IMR-90 (cell line): Measurements from ENCODE around the gene DDX6. TPM values are rescaled to one million over a fixed set of nuclear protein-coding genes. Genes with fewer than 3 reads are reported as not detected.

ENCODE experiments used
- ATAC-seq: fragments of 200-7000 bp; cut with Tn5 transposase; 2 replicates; pipeline ENCODE4 v1.9.1; 2020; ENCODE audit warnings: low read depth, mild to moderate bottlenecking, moderate library complexity
- BruUV-seq: library from RNA; stranded (reverse); fragments of 400-500 nt; replicated peaks from 2 replicates; lab custom pipeline; 2021; lab: Mats Ljungman, UMichigan
- CTCF ChIA-PET: fragments of 300-600 bp; formaldehyde crosslinking; extraction: SDS; loops from one replicate; lab custom pipeline; 2021; ENCODE audit warnings: antibody characterized with exemption; lab: Yijun Ruan, JAX
- POLR2A ChIA-PET: fragments of 300-600 bp; sonication (Branson Sonifier 250); formaldehyde crosslinking; loops from one replicate; lab custom pipeline; 2022; ENCODE audit warnings: antibody characterized with exemption; ENCODE audit not compliant: unreplicated experiment; lab: Charles Lee
- DNase-seq: peaks from one replicate; pipeline ENCODE4 v3.0.0; 2013
- H2AFZ ChIP-seq: replicated peaks from 2 replicates; pipeline ENCODE3; 2013; ENCODE audit warnings: low read length, mild to moderate bottlenecking; ENCODE audit not compliant: poor library complexity
- H2AK5ac ChIP-seq: 2 replicates; pipeline ENCODE4 v1.6.1; 2013; ENCODE audit warnings: low read depth, low read length, inconsistent platforms
- H2AK9ac ChIP-seq: replicated peaks from 2 replicates; pipeline ENCODE3; 2013; ENCODE audit warnings: mild to moderate bottlenecking, low read depth, low read length, moderate library complexity; ENCODE audit not compliant: poor library complexity
- H2BK120ac ChIP-seq: 2 replicates; pipeline ENCODE4 v1.6.1; 2013; ENCODE audit warnings: low read depth, low read length, inconsistent platforms
- H2BK15ac ChIP-seq: 3 replicates; pipeline ENCODE4 v1.6.1; 2013; ENCODE audit warnings: low read depth, low read length, inconsistent platforms
- H2BK20ac ChIP-seq: 2 replicates; pipeline ENCODE4 v1.6.1; 2013; ENCODE audit warnings: low read depth, mild to moderate bottlenecking, inconsistent platforms, low read length, moderate library complexity
- H2BK5ac ChIP-seq: 2 replicates; pipeline ENCODE4 v1.6.1; 2013; ENCODE audit warnings: mild to moderate bottlenecking, low read depth, low read length, inconsistent platforms; ENCODE audit not compliant: poor library complexity, severe bottlenecking
- H3K14ac ChIP-seq: replicated peaks from 2 replicates; pipeline ENCODE4 v1.6.1; 2013; ENCODE audit warnings: low read depth, low read length, inconsistent platforms
- H3K18ac ChIP-seq: 2 replicates; pipeline ENCODE4 v1.6.1; 2013; ENCODE audit warnings: low read depth, low read length, control low read depth
- H3K23ac ChIP-seq: 2 replicates; pipeline ENCODE4 v1.6.1; 2013; ENCODE audit warnings: low read depth, low read length, inconsistent platforms
- H3K27ac ChIP-seq: 2 replicates; pipeline ENCODE4 v1.5.1; 2013; ENCODE audit warnings: mild to moderate bottlenecking, control low read depth, low read length; ENCODE audit not compliant: insufficient read depth
- H3K27me3 ChIP-seq: 2 replicates; pipeline ENCODE4 v1.6.1; 2013; ENCODE audit warnings: low read length; ENCODE audit not compliant: control insufficient read depth, insufficient read depth
- H3K36me3 ChIP-seq: 2 replicates; pipeline ENCODE4 v1.6.1; 2013; ENCODE audit warnings: low read length, mixed read lengths; ENCODE audit not compliant: control insufficient read depth, insufficient read depth
- H3K4ac ChIP-seq: 2 replicates; pipeline ENCODE4 v1.6.1; 2013; ENCODE audit warnings: low read depth, low read length, inconsistent platforms
- H3K4me1 ChIP-seq: 2 replicates; pipeline ENCODE4 v1.6.1; 2013; ENCODE audit warnings: low read length, mixed read lengths; ENCODE audit not compliant: control insufficient read depth, insufficient read depth
- H3K4me2 ChIP-seq: 2 replicates; pipeline ENCODE4 v1.6.1; 2013; ENCODE audit warnings: low read depth, mild to moderate bottlenecking, control low read depth, low read length, moderate library complexity
- H3K4me3 ChIP-seq: 2 replicates; pipeline ENCODE4 v1.5.1; 2013; ENCODE audit warnings: low read depth, mild to moderate bottlenecking, control low read depth, low read length, moderate library complexity; ENCODE audit not compliant: insufficient read depth
- H3K56ac ChIP-seq: 2 replicates; pipeline ENCODE4 v1.6.1; 2013; ENCODE audit warnings: low read length, inconsistent platforms; ENCODE audit not compliant: insufficient read depth; ENCODE audit errors: extremely low read depth
- H3K79me1 ChIP-seq, 2 experiments: 2 replicates each; pipeline ENCODE4 v1.6.1; 2013; ENCODE audit warnings: low read length in 2 of 2, inconsistent platforms in 1 of 2, low read depth in 1 of 2
- H3K9ac ChIP-seq: 2 replicates; pipeline ENCODE4 v1.6.1; 2013; ENCODE audit warnings: low read depth, low read length, control low read depth
- H3K9me1 ChIP-seq: 2 replicates; pipeline ENCODE4 v1.6.1; 2013; ENCODE audit warnings: low read length, inconsistent platforms; ENCODE audit not compliant: insufficient read depth
- H3K9me3 ChIP-seq: 2 replicates; pipeline ENCODE4 v1.6.1; 2013; ENCODE audit warnings: low read length; ENCODE audit not compliant: control insufficient read depth, insufficient read depth
- H4K20me1 ChIP-seq: 2 replicates; pipeline ENCODE4 v1.6.1; 2013; ENCODE audit warnings: low read length, inconsistent platforms; ENCODE audit not compliant: insufficient read depth
- H4K5ac ChIP-seq: 2 replicates; pipeline ENCODE4 v1.6.1; 2013; ENCODE audit warnings: mild to moderate bottlenecking, low read depth, low read length, control low read depth
- H4K8ac ChIP-seq, 2 experiments: 2 replicates each; pipeline ENCODE4 v1.6.1; 2013; ENCODE audit warnings: low read depth in 2 of 2, low read length in 2 of 2, control low read depth in 1 of 2, inconsistent platforms in 1 of 2
- H4K91ac ChIP-seq: 2 replicates; pipeline ENCODE4 v1.6.1; 2013; ENCODE audit warnings: low read depth, low read length, inconsistent platforms; ENCODE audit not compliant: insufficient read depth
- FOS ChIP-seq: fragments of 150-350 bp; IDR thresholded peaks from 2 replicates; pipeline ENCODE4 v1.6.1; 2016; ENCODE audit warnings: low read depth, low read length
- MAZ ChIP-seq: IDR thresholded peaks from 2 replicates; pipeline ENCODE4 v1.6.1; 2012; ENCODE audit warnings: low read depth, mild to moderate bottlenecking, low read length, improper control_type of control experiment, moderate library complexity, borderline replicate concordance
- POLR2A ChIP-seq: IDR thresholded peaks from 2 replicates; pipeline ENCODE4 v1.6.1; 2012; ENCODE audit warnings: mild to moderate bottlenecking, low read depth, low read length
- SMC3 ChIP-seq: fragments of 150-350 bp; IDR thresholded peaks from 2 replicates; pipeline ENCODE4 v1.6.1; 2016; ENCODE audit warnings: low read depth, mild to moderate bottlenecking, antibody characterized with exemption, low read length, moderate library complexity
- WGBS, 2 experiments: methylation state at CpG; one replicate each; pipeline versions ENCODE4 v1.1.5 to v1.1.7; 2013; ENCODE audit warnings: missing lambda C conversion rate in 2 of 2; ENCODE audit not compliant: insufficient read length in 1 of 2; ENCODE audit errors: extremely low coverage in 2 of 2; 5-methylcytosine and 5-hydroxymethylcytosine counted together
- dilution Hi-C: fragments of 300-500 bp; cut with HindIII; formaldehyde crosslinking; loops from one replicate; pipeline ENCODE4 v1.14.3; 2018; ENCODE audit warnings: low sequenced_read_pairs; ENCODE audit not compliant: unreplicated experiment
- in situ Hi-C: fragments of 300-500 bp; cut with MboI; formaldehyde crosslinking; loops from 3 replicates; pipeline ENCODE4 v1.14.3; 2019; ENCODE audit warnings: low sequenced_read_pairs, inconsistent platforms, mixed read lengths
- intact Hi-C: fragments of 100-400 bp; cut with micrococcal nuclease; formaldehyde crosslinking; loops from 2 replicates; pipeline ENCODE4 v1.10.0; 2022
- polyA plus RNA-seq, 3 experiments: library from polyadenylated mRNA; depleted of rRNA; stranded (reverse); fragments of >200 nt; gene quantifications; 2 replicates each; pipeline ENCODE4 v1.2.3, GENCODE V29; 2012; ENCODE audit warnings: low replicate concordance in 1 of 3
- total RNA-seq: library from RNA; depleted of rRNA; stranded (reverse); fragments of >200 nt; gene quantifications from 2 replicates; pipeline ENCODE4 v1.2.3, GENCODE V29; 2012
- TF ChIP-seq, protein P1 (sequence below): fragments of 150-350 bp; IDR thresholded peaks from 2 replicates; pipeline ENCODE4 v1.6.1; 2016; ENCODE audit warnings: low read depth, mild to moderate bottlenecking, low read length, moderate library complexity, borderline replicate concordance

Gene DDX6
- total and polyA plus RNA-seq, 2 of the 4 experiments (the other 2 are of a cell fraction), result 19.2 to 197 TPM

DNA sequence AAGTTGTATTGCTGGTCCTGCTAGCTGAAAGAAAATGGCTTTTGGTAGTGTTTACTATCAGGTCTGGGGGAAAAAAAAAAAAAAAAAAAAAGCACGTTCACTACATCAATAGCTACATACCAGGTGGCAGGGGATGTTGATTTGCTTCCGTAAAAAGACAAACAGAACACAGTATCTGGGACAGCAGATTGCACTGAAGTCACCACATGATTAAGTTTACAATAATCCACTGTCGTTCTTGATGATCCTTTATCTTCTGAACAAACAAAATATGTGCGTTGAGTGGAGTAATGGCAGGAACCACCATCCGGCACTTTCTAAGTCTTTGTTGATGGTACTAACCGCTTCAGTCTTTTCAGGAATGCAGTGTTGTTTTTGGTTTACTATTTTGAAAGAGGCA lies 48.7 kb downstream of the DDX6 start:
- Histone ChIP-seq H3K9me3 (no peaks in the 10 kb centered on the region), H2BK20ac (no peak overlapping the region), H2BK15ac (no peak overlapping the region), H4K8ac (no peak overlapping the region), H3K27me3 (peaks cover 5% of the 10 kb centered on the region), H3K27ac (no peak overlapping the region), H3K4ac (no peak overlapping the region), H4K5ac (no peak overlapping the region), H3K4me2 (no peak overlapping the region), H2AK5ac (no peak overlapping the region), H3K18ac (no peak overlapping the region), H4K91ac (no peak overlapping the region), H2AK9ac (no peak overlapping the region), H3K4me3 (no peak overlapping the region), H3K14ac (no peak overlapping the region), H2BK5ac (no peak overlapping the region), H3K9ac (no peak overlapping the region), H3K36me3 (no peaks in the 10 kb centered on the region), H3K56ac (no peak overlapping the region), H3K23ac (no peak overlapping the region), H3K9me1 (no peaks in the 10 kb centered on the region), H3K79me1 (no peaks in the 10 kb centered on the region), H4K20me1 (peaks cover under 1% of the 10 kb centered on the region; the same call in 1 of the 2 replicates), H2AFZ (no peak overlapping the region), H3K4me1 (no peaks in the 10 kb centered on the region), H2BK120ac (no peak overlapping the region)
- TF ChIP-seq MAZ (no peak), SMC3 (no peak), FOS (no peak), POLR2A (no peak)
- TF ChIP-seq, protein P1, sequence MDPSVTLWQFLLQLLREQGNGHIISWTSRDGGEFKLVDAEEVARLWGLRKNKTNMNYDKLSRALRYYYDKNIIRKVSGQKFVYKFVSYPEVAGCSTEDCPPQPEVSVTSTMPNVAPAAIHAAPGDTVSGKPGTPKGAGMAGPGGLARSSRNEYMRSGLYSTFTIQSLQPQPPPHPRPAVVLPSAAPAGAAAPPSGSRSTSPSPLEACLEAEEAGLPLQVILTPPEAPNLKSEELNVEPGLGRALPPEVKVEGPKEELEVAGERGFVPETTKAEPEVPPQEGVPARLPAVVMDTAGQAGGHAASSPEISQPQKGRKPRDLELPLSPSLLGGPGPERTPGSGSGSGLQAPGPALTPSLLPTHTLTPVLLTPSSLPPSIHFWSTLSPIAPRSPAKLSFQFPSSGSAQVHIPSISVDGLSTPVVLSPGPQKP, result no peak
- no peak for ATAC-seq
- BruUV-seq, result no TSS peak
- CTCF ChIA-PET, result interaction anchor here (0.6 kb wide), 1 partner anchor 28 kb away, joined by 5 read pairs; no protein-coding TSS in a partner anchor
- in situ Hi-C loops (no loop called here), intact Hi-C loops (no loop called here), dilution Hi-C loops (no loop called here)
- POLR2A ChIA-PET, result no interaction called here
- no CpG with 5 or more reads among the region's 6 CpGs for WGBS, 2 experiments
- DNase-seq, result no peak
